SK-N-SH treated with all-trans-retinoic acid at 6 μM for 48 hours (cell line): Measurements from ENCODE around the gene AEN.

Experiments
- ATAC-seq: fragments of 200-7000 bp; cut with Tn5 transposase; 3 replicates; pipeline ENCODE4 v1.9.1; 2020; ENCODE audit warnings: mild to moderate bottlenecking, moderate library complexity
- ARNTL ChIP-seq: fragments of 450-650 bp; formaldehyde crosslinking; IDR thresholded peaks from 2 replicates; pipeline ENCODE4 v1.5.0; 2020; ENCODE audit warnings: low read depth, mild to moderate bottlenecking, moderate library complexity, borderline replicate concordance
- CSDC2 ChIP-seq: fragments of 250-450 bp; sonication (Bioruptor Pico); IDR thresholded peaks from 2 replicates; pipeline ENCODE4 v1.5.0; 2020; ENCODE audit warnings: mild to moderate bottlenecking, moderate library complexity
- CSRNP3 ChIP-seq: fragments of 250-450 bp; sonication (Bioruptor Pico); IDR thresholded peaks from 2 replicates; pipeline ENCODE4 v1.5.1; 2021; ENCODE audit warnings: mild to moderate bottlenecking, moderate library complexity
- ESRRG ChIP-seq: fragments of 250-450 bp; sonication (Bioruptor Pico); IDR thresholded peaks from 2 replicates; pipeline ENCODE4 v1.6.1; 2021; ENCODE audit warnings: mild to moderate bottlenecking
- GLIS3 ChIP-seq: fragments of 250-450 bp; sonication (Bioruptor Pico); IDR thresholded peaks from 2 replicates; pipeline ENCODE4 v1.5.0; 2020; ENCODE audit warnings: mild to moderate bottlenecking, moderate library complexity
- OSR1 ChIP-seq: fragments of 250-450 bp; sonication (Bioruptor Pico); IDR thresholded peaks from 2 replicates; pipeline ENCODE4 v1.8.0; 2022; ENCODE audit warnings: moderate library complexity, mild to moderate bottlenecking, inconsistent platforms
- PPARA ChIP-seq: fragments of 250-450 bp; sonication (Bioruptor Pico); IDR thresholded peaks from 2 replicates; pipeline ENCODE4 v1.5.0; 2020; ENCODE audit warnings: mild to moderate bottlenecking, borderline replicate concordance
- RARB ChIP-seq: fragments of 250-450 bp; sonication (Bioruptor Pico); IDR thresholded peaks from 2 replicates; pipeline ENCODE4 v1.8.0; 2021; ENCODE audit warnings: mild to moderate bottlenecking, moderate library complexity
- SNAI2 ChIP-seq: fragments of 250-450 bp; sonication (Bioruptor Pico); IDR thresholded peaks from 2 replicates; pipeline ENCODE4 v1.5.0; 2020; ENCODE audit warnings: mild to moderate bottlenecking, moderate library complexity
- TCF4 ChIP-seq: fragments of 250-450 bp; sonication (Bioruptor Pico); IDR thresholded peaks from 2 replicates; pipeline ENCODE4 v1.8.0; 2021; ENCODE audit warnings: mild to moderate bottlenecking, moderate library complexity, borderline replicate concordance
- TOX ChIP-seq: fragments of 250-450 bp; sonication (Bioruptor Pico); IDR thresholded peaks from 2 replicates; pipeline ENCODE4 v1.8.0; 2021; ENCODE audit warnings: mild to moderate bottlenecking, moderate library complexity, borderline replicate concordance
- ZC3H10 ChIP-seq: fragments of 250-450 bp; sonication (Bioruptor Pico); IDR thresholded peaks from 2 replicates; pipeline ENCODE4 v1.5.1; 2021; ENCODE audit warnings: mild to moderate bottlenecking, moderate library complexity
- ZFP3 ChIP-seq: fragments of 250-450 bp; sonication (Bioruptor Pico); IDR thresholded peaks from 2 replicates; pipeline ENCODE4 v1.5.0; 2020; ENCODE audit warnings: mild to moderate bottlenecking, moderate library complexity
- ZFP30 ChIP-seq: fragments of 450-650 bp; formaldehyde crosslinking; IDR thresholded peaks from 2 replicates; pipeline ENCODE4 v1.5.0; 2022; ENCODE audit warnings: mild to moderate bottlenecking, moderate library complexity
- ZNF565 ChIP-seq: fragments of 450-650 bp; formaldehyde crosslinking; conservative IDR thresholded peaks from 2 replicates; pipeline ENCODE4 v1.5.0; 2020; ENCODE audit warnings: low read depth, mild to moderate bottlenecking, moderate library complexity
- ZNF70 ChIP-seq: fragments of 450-650 bp; formaldehyde crosslinking; IDR thresholded peaks from 2 replicates; pipeline ENCODE4 v1.5.0; 2020; ENCODE audit warnings: mild to moderate bottlenecking, moderate library complexity
- TF ChIP-seq, protein P1 (sequence below): fragments of 250-450 bp; sonication (Bioruptor Pico); IDR thresholded peaks from 2 replicates; pipeline ENCODE4 v1.8.0; 2020; ENCODE audit warnings: mild to moderate bottlenecking, moderate library complexity, borderline replicate concordance
- TF ChIP-seq, protein P2 (sequence below): fragments of 250-450 bp; sonication (Bioruptor Pico); IDR thresholded peaks from 2 replicates; pipeline ENCODE4 v1.5.0; 2020; ENCODE audit warnings: mild to moderate bottlenecking, moderate library complexity
- TF ChIP-seq, protein P3 (sequence below): fragments of 250-450 bp; sonication (Bioruptor Pico); IDR thresholded peaks from 2 replicates; pipeline ENCODE4 v1.8.0; 2021; ENCODE audit warnings: low read depth, mild to moderate bottlenecking, moderate library complexity, borderline replicate concordance

The AEN gene

GRCh38 chr15:88648357-88649214 is 27.4 kb downstream of the AEN start:
- TF ChIP-seq OSR1 (CRISPR knock-in tag), result no peak
- no peak for TF ChIP-seq ZNF565 (CRISPR knock-in tag)
- no peak for TF ChIP-seq RARB (CRISPR knock-in tag)
- TF ChIP-seq ARNTL (CRISPR knock-in tag), result no peak
- TF ChIP-seq, protein P1, sequence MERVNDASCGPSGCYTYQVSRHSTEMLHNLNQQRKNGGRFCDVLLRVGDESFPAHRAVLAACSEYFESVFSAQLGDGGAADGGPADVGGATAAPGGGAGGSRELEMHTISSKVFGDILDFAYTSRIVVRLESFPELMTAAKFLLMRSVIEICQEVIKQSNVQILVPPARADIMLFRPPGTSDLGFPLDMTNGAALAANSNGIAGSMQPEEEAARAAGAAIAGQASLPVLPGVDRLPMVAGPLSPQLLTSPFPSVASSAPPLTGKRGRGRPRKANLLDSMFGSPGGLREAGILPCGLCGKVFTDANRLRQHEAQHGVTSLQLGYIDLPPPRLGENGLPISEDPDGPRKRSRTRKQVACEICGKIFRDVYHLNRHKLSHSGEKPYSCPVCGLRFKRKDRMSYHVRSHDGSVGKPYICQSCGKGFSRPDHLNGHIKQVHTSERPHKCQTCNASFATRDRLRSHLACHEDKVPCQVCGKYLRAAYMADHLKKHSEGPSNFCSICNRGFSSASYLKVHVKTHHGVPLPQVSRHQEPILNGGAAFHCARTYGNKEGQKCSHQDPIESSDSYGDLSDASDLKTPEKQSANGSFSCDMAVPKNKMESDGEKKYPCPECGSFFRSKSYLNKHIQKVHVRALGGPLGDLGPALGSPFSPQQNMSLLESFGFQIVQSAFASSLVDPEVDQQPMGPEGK (CRISPR knock-in tag), result no peak
- no peak for TF ChIP-seq PPARA
- TF ChIP-seq TOX (CRISPR knock-in tag), result no peak
- TF ChIP-seq, protein P2, sequence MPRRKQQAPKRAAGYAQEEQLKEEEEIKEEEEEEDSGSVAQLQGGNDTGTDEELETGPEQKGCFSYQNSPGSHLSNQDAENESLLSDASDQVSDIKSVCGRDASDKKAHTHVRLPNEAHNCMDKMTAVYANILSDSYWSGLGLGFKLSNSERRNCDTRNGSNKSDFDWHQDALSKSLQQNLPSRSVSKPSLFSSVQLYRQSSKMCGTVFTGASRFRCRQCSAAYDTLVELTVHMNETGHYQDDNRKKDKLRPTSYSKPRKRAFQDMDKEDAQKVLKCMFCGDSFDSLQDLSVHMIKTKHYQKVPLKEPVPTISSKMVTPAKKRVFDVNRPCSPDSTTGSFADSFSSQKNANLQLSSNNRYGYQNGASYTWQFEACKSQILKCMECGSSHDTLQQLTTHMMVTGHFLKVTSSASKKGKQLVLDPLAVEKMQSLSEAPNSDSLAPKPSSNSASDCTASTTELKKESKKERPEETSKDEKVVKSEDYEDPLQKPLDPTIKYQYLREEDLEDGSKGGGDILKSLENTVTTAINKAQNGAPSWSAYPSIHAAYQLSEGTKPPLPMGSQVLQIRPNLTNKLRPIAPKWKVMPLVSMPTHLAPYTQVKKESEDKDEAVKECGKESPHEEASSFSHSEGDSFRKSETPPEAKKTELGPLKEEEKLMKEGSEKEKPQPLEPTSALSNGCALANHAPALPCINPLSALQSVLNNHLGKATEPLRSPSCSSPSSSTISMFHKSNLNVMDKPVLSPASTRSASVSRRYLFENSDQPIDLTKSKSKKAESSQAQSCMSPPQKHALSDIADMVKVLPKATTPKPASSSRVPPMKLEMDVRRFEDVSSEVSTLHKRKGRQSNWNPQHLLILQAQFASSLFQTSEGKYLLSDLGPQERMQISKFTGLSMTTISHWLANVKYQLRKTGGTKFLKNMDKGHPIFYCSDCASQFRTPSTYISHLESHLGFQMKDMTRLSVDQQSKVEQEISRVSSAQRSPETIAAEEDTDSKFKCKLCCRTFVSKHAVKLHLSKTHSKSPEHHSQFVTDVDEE (CRISPR knock-in tag), result no peak
- no peak for TF ChIP-seq CSRNP3
- no peak for TF ChIP-seq ZFP3 (CRISPR knock-in tag)
- TF ChIP-seq TCF4, result no peak
- TF ChIP-seq GLIS3 (CRISPR knock-in tag), result no peak
- no peak for TF ChIP-seq ZNF70 (CRISPR knock-in tag)
- TF ChIP-seq ESRRG (CRISPR knock-in tag), result no peak
- ATAC-seq, result no peak

DNA sequence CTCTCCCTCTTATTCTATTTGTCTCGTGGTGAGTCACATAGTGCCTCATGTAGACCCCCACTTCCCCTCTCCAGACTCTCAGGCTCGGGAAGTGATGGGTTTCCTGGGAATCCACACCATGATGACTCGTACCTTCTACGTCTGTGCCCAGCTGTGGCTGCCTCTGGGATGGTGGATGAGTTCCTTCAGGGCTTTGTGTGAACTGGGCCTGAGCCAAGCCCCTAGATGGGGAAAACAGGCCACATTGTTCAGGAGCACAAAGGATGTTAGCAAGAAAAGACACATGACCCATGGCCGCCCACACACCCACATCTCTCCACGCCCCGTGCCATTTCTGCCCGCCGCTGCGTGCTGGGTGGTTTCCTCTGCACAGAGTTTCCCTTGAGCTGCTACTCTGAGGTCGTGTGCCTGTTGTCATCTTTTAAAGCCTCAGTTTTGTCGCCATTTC is 28.2 kb downstream of the AEN start:
- no peak for ATAC-seq
- TF ChIP-seq, protein P3, sequence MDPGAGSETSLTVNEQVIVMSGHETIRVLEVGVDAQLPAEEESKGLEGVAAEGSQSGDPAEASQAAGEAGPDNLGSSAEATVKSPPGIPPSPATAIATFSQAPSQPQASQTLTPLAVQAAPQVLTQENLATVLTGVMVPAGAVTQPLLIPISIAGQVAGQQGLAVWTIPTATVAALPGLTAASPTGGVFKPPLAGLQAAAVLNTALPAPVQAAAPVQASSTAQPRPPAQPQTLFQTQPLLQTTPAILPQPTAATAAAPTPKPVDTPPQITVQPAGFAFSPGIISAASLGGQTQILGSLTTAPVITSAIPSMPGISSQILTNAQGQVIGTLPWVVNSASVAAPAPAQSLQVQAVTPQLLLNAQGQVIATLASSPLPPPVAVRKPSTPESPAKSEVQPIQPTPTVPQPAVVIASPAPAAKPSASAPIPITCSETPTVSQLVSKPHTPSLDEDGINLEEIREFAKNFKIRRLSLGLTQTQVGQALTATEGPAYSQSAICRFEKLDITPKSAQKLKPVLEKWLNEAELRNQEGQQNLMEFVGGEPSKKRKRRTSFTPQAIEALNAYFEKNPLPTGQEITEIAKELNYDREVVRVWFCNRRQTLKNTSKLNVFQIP (CRISPR knock-in tag), result no peak
- TF ChIP-seq ZFP3 (CRISPR knock-in tag) (no peak), TCF4 (no peak), PPARA (no peak), ZFP30 (no peak), SNAI2 (CRISPR knock-in tag) (no peak), ESRRG (CRISPR knock-in tag) (no peak), ZC3H10 (CRISPR knock-in tag) (no peak), CSDC2 (no peak)
- TF ChIP-seq, protein P2 (CRISPR knock-in tag), result no peak
- TF ChIP-seq, protein P1 (CRISPR knock-in tag), result no peak
